Measurements from ENCODE around the gene PIP4K2B.
A peak's percentile ranks its signal among the peaks of the same experiment; 100 is the strongest.

- no peak for TF ChIP-seq EZH2 (IDR thresholded peaks at IDR 0.05; ENCODE audit: borderline replicate concordance, low read length)
- TF ChIP-seq, protein P1, sequence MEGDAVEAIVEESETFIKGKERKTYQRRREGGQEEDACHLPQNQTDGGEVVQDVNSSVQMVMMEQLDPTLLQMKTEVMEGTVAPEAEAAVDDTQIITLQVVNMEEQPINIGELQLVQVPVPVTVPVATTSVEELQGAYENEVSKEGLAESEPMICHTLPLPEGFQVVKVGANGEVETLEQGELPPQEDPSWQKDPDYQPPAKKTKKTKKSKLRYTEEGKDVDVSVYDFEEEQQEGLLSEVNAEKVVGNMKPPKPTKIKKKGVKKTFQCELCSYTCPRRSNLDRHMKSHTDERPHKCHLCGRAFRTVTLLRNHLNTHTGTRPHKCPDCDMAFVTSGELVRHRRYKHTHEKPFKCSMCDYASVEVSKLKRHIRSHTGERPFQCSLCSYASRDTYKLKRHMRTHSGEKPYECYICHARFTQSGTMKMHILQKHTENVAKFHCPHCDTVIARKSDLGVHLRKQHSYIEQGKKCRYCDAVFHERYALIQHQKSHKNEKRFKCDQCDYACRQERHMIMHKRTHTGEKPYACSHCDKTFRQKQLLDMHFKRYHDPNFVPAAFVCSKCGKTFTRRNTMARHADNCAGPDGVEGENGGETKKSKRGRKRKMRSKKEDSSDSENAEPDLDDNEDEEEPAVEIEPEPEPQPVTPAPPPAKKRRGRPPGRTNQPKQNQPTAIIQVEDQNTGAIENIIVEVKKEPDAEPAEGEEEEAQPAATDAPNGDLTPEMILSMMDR (conservative IDR thresholded peaks at IDR 0.05 in 1 of 2, IDR thresholded peaks at IDR 0.05 in 1 of 2; ENCODE audit: extremely low read depth in 1 of 2, insufficient read depth in 1 of 2, low read depth in 1 of 2, low read length in 2 of 2) = peak in 1 of 2 donors; percentile 14
Measured at GRCh38 chr17:38798614-38799500, 499 bp downstream of the PIP4K2B start.

All from mammary epithelial cell (primary cell).